MV-4-11 (cell line): ENCODE measurements around the gene CCDC17.

Experiments
- DNase-seq: peaks from one replicate; lab custom pipeline; 2025; lab: John Stamatoyannopoulos, UW

CCDC17 gene

DNA sequence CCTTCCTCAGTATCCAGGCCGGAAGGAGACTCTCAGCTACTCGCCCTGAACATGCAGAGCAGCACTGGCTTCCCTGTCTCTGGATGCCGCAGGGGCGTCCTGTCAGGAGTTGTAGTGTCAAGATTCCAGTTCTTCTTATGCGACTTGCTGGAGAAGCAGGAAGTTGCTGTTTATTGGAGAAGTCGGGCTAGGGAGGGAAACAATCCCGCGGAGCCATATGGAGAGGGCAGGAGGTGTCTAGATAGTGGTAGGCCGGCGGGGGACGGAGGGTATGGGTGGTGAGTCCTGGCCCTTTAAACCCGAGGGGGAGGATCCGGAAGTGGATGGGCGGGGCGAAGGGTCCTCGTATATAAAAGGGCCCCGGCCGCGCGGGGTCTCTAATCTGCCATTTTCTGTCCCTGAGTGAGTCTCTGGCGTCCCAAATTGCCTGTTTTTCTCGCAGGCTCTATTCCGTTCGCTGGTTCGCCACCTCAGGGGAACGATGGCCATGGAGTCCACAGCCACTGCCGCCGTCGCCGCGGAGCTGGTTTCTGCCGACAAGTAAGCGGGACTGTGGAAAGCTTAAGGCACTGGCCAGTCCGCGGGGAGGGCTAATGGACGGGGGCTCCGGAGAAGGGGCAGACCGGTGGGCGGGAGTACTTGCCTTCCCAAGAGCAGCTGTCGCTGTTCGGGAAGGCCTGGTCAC lies 40.0 kb downstream of the CCDC17 start, which contains the start of gene NASP:
NASP (plus strand) TSS at position 376 of the 685 bp plus-strand sequence; CDS start at position 482, 106 bp downstream.
- DNase-seq: peak; percentile 76

DNA sequence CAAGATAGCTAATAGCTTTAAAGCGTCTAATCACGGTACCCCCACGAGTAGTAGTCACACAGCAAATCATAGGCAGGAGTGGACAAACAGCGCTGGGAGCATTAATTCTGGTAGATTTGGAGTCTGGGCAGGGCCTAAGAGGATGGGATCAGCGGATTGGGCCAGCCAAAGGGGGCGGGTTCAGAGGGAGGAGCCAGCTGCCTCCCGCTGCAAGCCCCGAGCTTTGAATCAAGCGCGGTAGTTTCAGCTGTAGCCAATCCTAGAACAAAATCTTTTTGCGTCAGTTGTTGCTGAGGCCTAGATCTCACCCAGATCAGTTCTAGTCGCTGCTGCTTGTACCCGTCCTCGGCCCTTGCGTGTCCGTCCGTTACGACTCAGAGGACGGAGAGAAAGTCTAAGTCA lies 40.6 kb downstream of the CCDC17 start:
- DNase-seq: peak; percentile 99

DNA sequence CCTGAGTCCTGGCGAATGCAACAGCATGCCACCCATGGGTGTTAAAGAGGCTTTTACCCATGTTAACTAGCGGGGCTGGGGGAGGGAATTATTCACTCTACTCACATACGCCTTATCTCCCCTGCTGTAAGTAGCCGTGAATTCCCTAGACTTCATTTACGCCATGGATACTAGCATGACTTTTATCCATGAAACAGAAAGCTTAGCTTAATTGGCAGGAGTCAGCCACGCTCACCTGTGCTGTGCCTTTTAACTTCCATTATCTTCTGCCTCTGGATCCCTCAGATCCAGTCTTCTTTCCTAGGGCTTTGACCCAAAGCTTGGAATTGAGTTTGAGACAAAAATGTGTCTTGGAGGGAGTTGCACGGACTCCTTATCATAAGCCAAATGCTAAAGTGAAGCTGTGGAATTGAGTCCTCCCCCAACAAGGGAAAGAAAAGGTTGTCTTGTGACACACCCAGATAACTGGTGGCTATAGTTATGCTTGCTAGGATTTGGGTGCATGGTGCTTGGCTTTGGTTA lies 49.7 kb downstream of the CCDC17 start:
- no peak for DNase-seq

- no peak for DNase-seq
Observed at GRCh38 chr1:45573231-45573804, 50.5 kb downstream of the CCDC17 start.

DNA sequence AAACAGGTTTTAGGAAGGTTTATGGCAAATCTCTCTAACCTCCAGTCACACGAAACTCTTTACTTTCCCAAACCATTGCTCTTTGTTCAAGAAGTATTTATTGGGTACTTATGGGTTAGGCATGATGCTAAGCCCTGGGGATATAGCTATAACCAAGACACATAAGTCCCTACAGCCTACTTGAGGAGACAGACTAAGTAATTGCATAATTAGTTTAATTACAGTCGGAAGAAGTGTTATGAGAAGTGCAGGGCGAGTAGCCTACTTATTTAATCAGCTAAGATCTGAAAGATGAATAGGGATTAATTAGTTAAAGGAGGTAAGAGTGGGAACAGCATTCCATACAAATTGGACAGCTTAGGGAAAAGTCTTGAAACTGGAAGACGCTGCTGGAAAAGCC lies 53.2 kb downstream of the CCDC17 start:
- DNase-seq: no peak
